ENCODE results near the gene YDJC.
A peak's percentile ranks its signal among the peaks of the same experiment; 100 is the strongest.
"Not testable (repeated sequence)": the region's sequence is repeated elsewhere in the genome, so short reads cannot be mapped to it uniquely, and the experiment has no call there.

The YDJC gene

GRCh38 chr22:21629255-21630149, at the start of gene YDJC:
YDJC (minus strand) TSS chr22:21630022; CDS start chr22:21630014, 8 bp downstream.
- peak; percentile 98 for DNase-seq

- no peak for DNase-seq
Measured at GRCh38 chr22:21679383-21679782, 49.6 kb upstream of the YDJC start.

- DNase-seq = not testable (repeated sequence)
Measured at GRCh38 chr22:21678842-21679241, 49.0 kb upstream of the YDJC start.

GRCh38 chr22:21677606-21678443, 48.0 kb upstream of the YDJC start:
- DNase-seq = no peak

- DNase-seq = no peak
Measured at GRCh38 chr22:21674638-21675245, 44.9 kb upstream of the YDJC start.

GRCh38 chr22:21673534-21674321, 43.9 kb upstream of the YDJC start:
- no peak for DNase-seq

- no peak for DNase-seq
Measured at GRCh38 chr22:21672107-21672629, 42.3 kb upstream of the YDJC start.

GRCh38 chr22:21669026-21669425, 39.2 kb upstream of the YDJC start:
- no peak for DNase-seq

GRCh38 chr22:21666786-21667185, 37.0 kb upstream of the YDJC start:
- no peak for DNase-seq

GRCh38 chr22:21665047-21665851, 35.4 kb upstream of the YDJC start:
- no peak for DNase-seq

GRCh38 chr22:21663738-21664137, 33.9 kb upstream of the YDJC start:
- no peak for DNase-seq

GRCh38 chr22:21661991-21662390, 32.2 kb upstream of the YDJC start:
- no peak for DNase-seq

- DNase-seq = no peak
Measured at GRCh38 chr22:21660904-21661303, 31.1 kb upstream of the YDJC start.

GRCh38 chr22:21659864-21660525, 30.2 kb upstream of the YDJC start:
- no peak for DNase-seq

- peak; percentile 83 for DNase-seq
Measured at GRCh38 chr22:21657360-21658032, 27.7 kb upstream of the YDJC start.

- DNase-seq = no peak
Measured at GRCh38 chr22:21657020-21657359, 27.2 kb upstream of the YDJC start.

GRCh38 chr22:21652547-21653545, 23.0 kb upstream of the YDJC start:
- DNase-seq = no peak

GRCh38 chr22:21652010-21652546, 22.3 kb upstream of the YDJC start:
- DNase-seq = peak; percentile 94

- DNase-seq = no peak
Measured at GRCh38 chr22:21651521-21652009, 21.7 kb upstream of the YDJC start.
